ENCODE results near the gene RHBDL3. TPM values are rescaled to one million over a fixed set of nuclear protein-coding genes. Genes with fewer than 3 reads are reported as not detected.

The RHBDL3 gene
- total RNA-seq (2021; fragmentation: NEBNext Ultra II Directional; extraction: Animal tissue kit (Norgen Biotek cat#: 25700)), result 11.8 and 12.2 TPM in 2 replicates
- 9.6 and 15.9 TPM in 2 replicates for polyA plus RNA-seq (2011; rRNA removed)
- polyA plus RNA-seq (2011; cell fraction: cytosol; rRNA removed), result 12.9 TPM
- polyA plus RNA-seq (2011; cell fraction: nucleus; rRNA removed), result 19.8 TPM
- 10.2 to 14.8 TPM (median 13.4 TPM) in 4 replicates for polyA plus RNA-seq (2012, experiment 1 of 2)
- 8.6 TPM for polyA plus RNA-seq (2012, experiment 2 of 2)
- polyA plus RNA-seq (2013, experiment 1 of 2), result 2.7 TPM
- 2.7 TPM for polyA plus RNA-seq (2013, experiment 2 of 2)
- 15.4 and 19.0 TPM in 2 replicates for polyA minus RNA-seq (2011; rRNA and poly(A)+ RNA removed)
- 8.8 TPM for polyA minus RNA-seq (2011; cell fraction: cytosol; rRNA and poly(A)+ RNA removed)
- 12.4 TPM for polyA minus RNA-seq (2011; cell fraction: nucleus; rRNA and poly(A)+ RNA removed)
- long read RNA-seq, experiment 1, partial matches to known transcripts, result 0 of 5 reads
- long read RNA-seq, experiment 1, other reads (novel, unspliced or antisense), result 4 of 5 reads
- long read RNA-seq, experiment 2, partial matches to known transcripts, result 0 of 2 reads
- long read RNA-seq, experiment 2, other reads (novel, unspliced or antisense), result 2 of 2 reads

GRCh38 chr17:32265192-32265923 lies at the start of gene RHBDL3:
TSS of gene RHBDL3 (plus strand) at chr17:32265832. CDS start at chr17:32266190, 358 bp downstream.
- peak within 1 kb of the TSS; percentile 43 for H2AFZ ChIP-seq (ENCODE audit: low read length)
- H3K23me2 ChIP-seq (ENCODE audit: low read depth, low read length), result peaks cover 17% of the 10 kb centered on the region; the same call in 1 of the 2 replicates
- no peak within 1 kb of the TSS for H2BK120ac ChIP-seq (replicated peaks; ENCODE audit: low read depth, low read length)
- peak within 1 kb of the TSS; percentile 44 for H4K91ac ChIP-seq (replicated peaks; ENCODE audit: insufficient read length, low read length)
- no peak within 1 kb of the TSS for H3K27ac ChIP-seq (ENCODE audit: low read depth, low read length)
- peaks cover 7 to 24% (median 16%) of the 10 kb centered on the region in 4 experiments for H3K4me1 ChIP-seq (replicated peaks in 1 of 4; ENCODE audit: control insufficient read depth in 3 of 4, insufficient read depth in 4 of 4, low read length in 3 of 4)
- H2BK15ac ChIP-seq (ENCODE audit: low read length), result 0 out of 2 replicates have a peak within 1 kb of the TSS, but pooled peaks have one; percentile 61
- peak within 1 kb of the TSS; percentile 42 to 87 (median 67) for H3K4me3 ChIP-seq (ENCODE audit: extremely low read depth in 1 of 4, insufficient read depth in 2 of 4, low read depth in 3 of 4, low read length in 4 of 4)
- peaks cover 12% of the 10 kb centered on the region for H3K79me1 ChIP-seq (ENCODE audit: low read depth, low read length)
- no peak for DNase-seq (ENCODE audit: low read depth in 1 of 2, low spot score in 2 of 2)
- no peak within 1 kb of the TSS for H3K23ac ChIP-seq (ENCODE audit: insufficient read length)
- H3K4ac ChIP-seq (replicated peaks; ENCODE audit: insufficient read length, low read depth, low read length), result no peak within 1 kb of the TSS
- H3K14ac ChIP-seq (ENCODE audit: insufficient read length), result no peak within 1 kb of the TSS
- peak within 1 kb of the TSS in 2 of 4 experiments; percentile 8 to 45; a peak in 4 of 7 replicates for H3K9ac ChIP-seq (replicated peaks in 1 of 4; ENCODE audit: extremely low read depth in 1 of 4, low read depth in 3 of 4, low read length in 3 of 4)
- peak within 1 kb of the TSS; percentile 83; the same call in 1 of the 2 replicates for H2BK12ac ChIP-seq (ENCODE audit: low read depth, low read length)
- peaks cover 0 to 1% of the 10 kb centered on the region in 2 experiments for H4K20me1 ChIP-seq (replicated peaks in 1 of 2; ENCODE audit: control insufficient read depth in 1 of 2, insufficient read depth in 2 of 2, low read length in 2 of 2)
- no peaks in the 10 kb centered on the region for H3K36me3 ChIP-seq (ENCODE audit: control insufficient read depth in 2 of 4, insufficient read depth in 4 of 4, low read length in 3 of 4)
- CTCF ChIA-PET (ENCODE audit: partially characterized antibody), result interaction anchor here (0.6 to 6.5 kb wide), 10 partner anchors 9 to 56 kb away, joined by 3 to 61 read pairs (median 10); no protein-coding TSS in a partner anchor
- peaks cover 0 to 34% (median 29%) of the 10 kb centered on the region in 4 experiments; a peak in 5 of 7 replicates for H3K27me3 ChIP-seq (replicated peaks in 1 of 4; ENCODE audit: control insufficient read depth in 3 of 4, extremely low read depth in 1 of 4, insufficient read depth in 3 of 4, low read length in 3 of 4)
- H2BK20ac ChIP-seq (ENCODE audit: low read length), result 0 out of 2 replicates have a peak within 1 kb of the TSS, but pooled peaks have one; percentile 64
- no peak within 1 kb of the TSS for H2AK5ac ChIP-seq (ENCODE audit: low read depth, low read length)
- peak within 1 kb of the TSS; percentile 42; the same call in 1 of the 2 replicates for H3K18ac ChIP-seq (ENCODE audit: extremely low read depth, low read length)
- no peak for FAIRE-seq
- H3K56ac ChIP-seq (replicated peaks; ENCODE audit: insufficient read length, low read depth, low read length), result no peak within 1 kb of the TSS
- 3% methylated on average over 26 of the region's 68 CpGs; no CpG with 5 or more reads in 1 of the 2 experiments for WGBS, 2 experiments (ENCODE audit: extremely low coverage in 1 of 2, insufficient coverage in 1 of 2, insufficient read length in 1 of 2, insufficient replicate concordance in 2 of 2, low coverage in 1 of 2, low lambda C conversion rate in 2 of 2, missing lambda C conversion rate in 1 of 2)
- POLR2A ChIA-PET (ENCODE audit: partially characterized antibody), result interaction anchor here (1.0 to 4.5 kb wide), 5 partner anchors 10 to 51 kb away, joined by 3 to 15 read pairs (median 3); no protein-coding TSS in a partner anchor
- no peak within 1 kb of the TSS for H4K5ac ChIP-seq (ENCODE audit: insufficient read length, low read depth, low read length)
- H3K79me2 ChIP-seq (ENCODE audit: control insufficient read depth in 1 of 2, insufficient read depth in 2 of 2, low read length in 2 of 2), result peaks cover 0 to 8% of the 10 kb centered on the region in 2 experiments; a peak in 1 of 4 replicates
- H3K9me3 ChIP-seq (ENCODE audit: insufficient read depth in 2 of 2, low read depth in 1 of 2, low read length in 1 of 2), result no peaks in the 10 kb centered on the region
- H4K8ac ChIP-seq (ENCODE audit: extremely low read depth, insufficient read depth, low read length), result no peak within 1 kb of the TSS; the same call in 1 of the 2 replicates
- peak within 1 kb of the TSS; percentile 91 to 92 for H3K4me2 ChIP-seq (ENCODE audit: insufficient read depth in 1 of 2, low read depth in 2 of 2, low read length in 2 of 2)
- H2BK5ac ChIP-seq (ENCODE audit: low read depth, low read length), result no peak within 1 kb of the TSS
- no peak for TF ChIP-seq SIX5 (IDR thresholded peaks at IDR 0.05; ENCODE audit: low read depth, low read length)
- TF ChIP-seq BACH1 (IDR thresholded peaks at IDR 0.05; ENCODE audit: low read length), result no peak
- peak; percentile 50; the same call in 1 of the 2 replicates for TF ChIP-seq RBBP5 (IDR thresholded peaks at IDR 0.05; ENCODE audit: borderline replicate concordance, low read depth, low read length)
- no peak for TF ChIP-seq PHF8 (conservative IDR thresholded peaks at IDR 0.05; ENCODE audit: low read depth, low read length)
- TF ChIP-seq NANOG (IDR thresholded peaks at IDR 0.05; ENCODE audit: insufficient read depth, low read depth, low read length, poor library complexity, severe bottlenecking), result no peak
- TF ChIP-seq POLR2A (IDR thresholded peaks at IDR 0.05; ENCODE audit: control extremely low read depth in 1 of 2, low read depth in 2 of 2, low read length in 2 of 2), result no peak
- TF ChIP-seq ZNF274 (IDR thresholded peaks at IDR 0.05; ENCODE audit: borderline replicate concordance, extremely low read depth, low read length), result no peak
- TF ChIP-seq SIN3A (conservative IDR thresholded peaks at IDR 0.05 in 1 of 2, IDR thresholded peaks at IDR 0.05 in 1 of 2; ENCODE audit: low read depth in 1 of 2, low read length in 2 of 2), result peak in 1 of 2 experiments; percentile 8; a peak in 1 of 4 replicates
